ENCODE measurements around the gene NEMF.
"Not testable (repeated sequence)": the region's sequence is repeated elsewhere in the genome, so short reads cannot be mapped to it uniquely, and the experiment has no call there.

Gene NEMF

GRCh38 chr14:49816844-49817243 lies 35.7 kb downstream of the NEMF start:
- no peak overlapping the region for H3K4me3 ChIP-seq (ENCODE audit: low read depth, low read length)

DNA sequence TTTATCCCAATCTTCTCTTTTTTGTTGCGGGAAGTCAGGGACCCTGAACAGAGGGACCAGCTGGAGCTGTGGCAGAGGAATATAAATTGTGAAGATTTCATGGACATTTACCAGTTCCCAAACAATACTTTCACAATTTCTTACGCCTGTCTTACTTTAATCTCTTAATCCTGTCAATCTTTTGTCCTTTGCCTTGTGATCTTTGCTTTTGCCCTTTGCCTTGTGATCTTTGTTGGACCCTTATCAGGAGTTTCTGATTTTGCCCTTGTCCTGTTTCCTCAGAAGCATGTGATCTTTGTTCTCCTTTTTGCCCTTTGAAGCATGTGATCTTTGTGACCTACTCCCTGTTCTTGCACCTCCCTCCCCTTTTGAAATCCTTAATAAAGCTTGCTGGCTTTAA lies 36.5 kb downstream of the NEMF start:
- H3K4me3 ChIP-seq (ENCODE audit: low read depth, low read length) = not testable (repeated sequence)

- H3K4me3 ChIP-seq (ENCODE audit: low read depth, low read length) = no peak overlapping the region
These were observed 43.8 kb downstream of the NEMF start for GRCh38 chr14:49808780-49809179.

DNA sequence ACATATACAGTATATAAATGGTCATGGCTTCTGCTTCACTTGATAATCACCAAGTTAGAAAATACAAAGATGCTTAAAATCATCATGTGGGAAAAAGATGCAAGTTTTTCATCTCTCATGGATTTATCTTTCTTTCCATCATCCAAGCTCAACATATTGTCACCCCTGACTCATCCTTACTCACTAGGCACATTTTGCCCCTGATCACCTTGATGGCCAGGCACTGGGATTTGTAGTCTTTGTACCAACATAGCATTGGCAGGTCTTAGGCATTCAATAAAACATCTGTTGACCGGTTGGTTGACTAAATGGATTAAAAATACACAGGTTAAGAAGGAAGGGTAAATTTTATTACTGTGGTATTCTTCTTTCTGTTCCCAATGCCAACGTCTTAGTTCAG lies 56.6 kb downstream of the NEMF start:
- H3K4me3 ChIP-seq (ENCODE audit: low read depth, low read length) = no peak overlapping the region

- no peak overlapping the region for H3K4me3 ChIP-seq (ENCODE audit: low read depth, low read length)
These were observed 60.0 kb downstream of the NEMF start for GRCh38 chr14:49792618-49793017.

GRCh38 chr14:49786315-49786714 lies 66.3 kb downstream of the NEMF start:
- H3K4me3 ChIP-seq (ENCODE audit: low read depth, low read length) = no peak overlapping the region

DNA sequence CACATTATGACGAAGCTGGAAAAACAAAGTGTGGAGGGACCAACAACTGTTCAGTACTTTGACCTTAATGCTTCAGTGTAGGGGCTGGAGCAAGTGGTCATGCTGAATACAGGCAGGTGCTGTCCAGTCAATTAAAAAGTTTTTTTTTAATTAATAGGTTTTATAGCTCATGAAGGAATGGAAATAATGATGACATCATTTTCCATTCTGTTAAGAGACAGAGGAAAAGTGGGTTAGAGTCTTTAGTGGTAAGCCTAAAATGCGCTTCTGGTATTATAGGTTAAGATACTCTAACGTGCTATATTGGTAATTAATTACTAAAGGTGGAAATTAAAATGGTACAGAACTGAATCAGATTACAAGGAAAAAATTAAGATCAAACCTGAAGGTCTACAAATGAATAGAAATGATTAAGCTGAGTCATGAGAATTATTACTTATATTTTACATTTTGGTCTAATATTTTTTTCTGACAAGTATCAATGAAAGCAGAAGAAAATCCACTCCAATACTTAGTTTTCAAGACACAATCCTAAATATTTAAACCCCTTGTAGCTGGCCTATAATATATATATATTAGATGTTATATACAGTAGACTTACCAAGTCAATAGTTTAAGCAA lies 69.1 kb downstream of the NEMF start:
- H3K4me3 ChIP-seq (ENCODE audit: low read depth, low read length) = no peak overlapping the region

GRCh38 chr14:49781040-49781439 lies 71.5 kb downstream of the NEMF start:
- H3K4me3 ChIP-seq (ENCODE audit: low read depth, low read length) = not testable (repeated sequence)

DNA sequence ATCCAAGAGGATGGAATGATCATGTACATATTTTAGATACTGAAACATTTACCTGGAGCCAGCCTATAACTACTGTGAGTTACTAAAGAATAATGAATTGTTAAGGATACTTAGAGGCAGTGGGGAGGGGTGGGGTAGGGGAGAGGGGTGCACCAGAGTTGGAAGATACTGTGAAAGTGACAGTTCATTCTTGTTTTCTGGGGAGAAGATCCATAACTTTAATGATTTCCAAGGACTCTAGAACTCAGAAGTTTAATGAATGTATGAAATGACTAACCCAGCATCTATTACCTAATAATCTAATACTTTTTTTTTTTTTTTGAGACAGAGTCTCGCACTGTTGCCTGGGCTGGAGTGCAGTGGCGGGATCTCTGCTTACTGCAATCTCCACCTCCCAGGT lies 74.2 kb downstream of the NEMF start:
- no peak overlapping the region for H3K4me3 ChIP-seq (ENCODE audit: low read depth, low read length)

GRCh38 chr14:49774106-49774505 lies 78.5 kb downstream of the NEMF start:
- no peak overlapping the region for H3K4me3 ChIP-seq (ENCODE audit: low read depth, low read length)

DNA sequence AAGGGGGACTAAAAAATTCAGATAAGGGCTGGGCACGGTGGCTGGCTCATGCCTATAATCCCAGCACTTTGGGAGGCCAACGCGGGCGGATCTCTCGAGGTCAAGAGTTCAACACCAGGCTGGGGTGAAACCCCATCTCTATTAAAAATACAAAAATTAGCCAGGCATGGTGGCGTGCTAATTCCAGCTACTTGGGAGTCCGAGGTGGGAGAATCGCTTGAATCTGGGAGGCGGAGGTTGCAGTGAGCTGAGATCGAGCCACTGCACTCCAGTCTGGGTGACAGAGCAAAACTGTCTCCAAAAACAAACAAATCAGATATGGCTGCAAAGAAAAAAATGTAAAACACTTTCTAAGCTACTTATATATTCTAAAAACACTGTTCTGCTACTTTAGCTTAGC lies 80.9 kb downstream of the NEMF start:
- H3K4me3 ChIP-seq (ENCODE audit: low read depth, low read length) = not testable (repeated sequence)

GRCh38 chr14:49770212-49770817 lies 82.3 kb downstream of the NEMF start:
- H3K4me3 ChIP-seq (ENCODE audit: low read depth, low read length) = no peak overlapping the region

- H3K4me3 ChIP-seq (ENCODE audit: low read depth, low read length) = no peak overlapping the region
These were observed 82.9 kb downstream of the NEMF start for GRCh38 chr14:49769581-49770211.

DNA sequence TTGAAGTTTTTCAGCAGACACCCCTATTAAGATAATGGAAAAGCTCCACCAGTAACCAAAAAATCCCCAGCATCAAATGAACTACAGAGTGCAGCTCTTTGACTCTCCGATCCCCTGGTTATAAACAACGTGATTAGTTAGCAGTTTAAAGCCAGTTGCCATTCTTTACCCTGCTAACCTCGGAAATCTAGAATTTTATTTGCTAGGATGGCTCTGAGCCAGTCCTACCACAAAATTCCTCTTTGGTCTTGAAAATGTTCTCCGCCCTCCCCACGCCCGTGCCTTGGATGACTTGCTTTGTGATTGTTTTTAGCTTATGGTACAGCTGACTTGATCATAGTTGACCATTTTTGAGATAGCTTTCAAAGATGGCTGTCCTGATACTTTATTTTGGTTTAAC lies 83.4 kb downstream of the NEMF start:
- H3K4me3 ChIP-seq (ENCODE audit: low read depth, low read length) = peak overlapping the region; percentile 67

DNA sequence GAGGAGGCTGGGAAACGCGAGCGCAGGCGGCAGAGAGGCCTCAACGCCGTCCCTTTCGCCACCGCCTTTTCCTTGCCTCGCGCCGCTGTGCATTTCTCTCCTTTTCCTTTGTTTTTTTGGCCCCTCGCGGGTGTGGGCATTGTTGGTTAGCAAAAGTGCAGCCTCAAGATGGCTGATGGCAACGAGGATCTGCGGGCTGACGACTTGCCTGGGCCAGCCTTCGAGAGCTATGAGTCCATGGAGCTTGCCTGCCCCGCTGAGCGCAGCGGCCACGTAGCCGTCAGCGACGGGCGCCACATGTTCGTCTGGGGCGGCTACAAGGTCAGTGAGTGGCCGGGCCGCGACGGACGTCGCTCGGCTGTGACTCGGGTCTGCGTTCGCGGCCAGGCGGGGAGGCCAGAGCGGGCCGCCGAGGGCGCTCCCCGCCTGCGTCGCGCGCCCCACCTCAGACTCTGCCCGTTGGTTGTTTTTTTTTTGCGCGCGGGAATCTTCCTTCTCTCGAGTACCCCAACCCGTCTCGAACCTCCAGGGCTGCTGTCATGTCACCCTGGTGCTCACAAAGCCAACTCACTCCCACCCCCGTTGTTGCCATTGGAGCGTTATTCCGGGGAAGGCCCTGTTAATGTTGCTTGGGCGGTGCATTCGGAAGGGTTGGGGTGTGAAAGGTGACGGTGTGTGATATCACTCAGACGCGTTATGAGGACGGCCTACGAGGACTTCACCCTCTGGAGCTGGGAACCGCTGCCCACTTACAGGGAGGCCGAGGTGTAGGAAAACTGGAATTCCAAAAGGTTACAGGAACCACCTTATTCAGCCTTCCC lies 84.1 kb downstream of the NEMF start:
- H3K4me3 ChIP-seq (ENCODE audit: low read depth, low read length) = peak overlapping the region; percentile 67

DNA sequence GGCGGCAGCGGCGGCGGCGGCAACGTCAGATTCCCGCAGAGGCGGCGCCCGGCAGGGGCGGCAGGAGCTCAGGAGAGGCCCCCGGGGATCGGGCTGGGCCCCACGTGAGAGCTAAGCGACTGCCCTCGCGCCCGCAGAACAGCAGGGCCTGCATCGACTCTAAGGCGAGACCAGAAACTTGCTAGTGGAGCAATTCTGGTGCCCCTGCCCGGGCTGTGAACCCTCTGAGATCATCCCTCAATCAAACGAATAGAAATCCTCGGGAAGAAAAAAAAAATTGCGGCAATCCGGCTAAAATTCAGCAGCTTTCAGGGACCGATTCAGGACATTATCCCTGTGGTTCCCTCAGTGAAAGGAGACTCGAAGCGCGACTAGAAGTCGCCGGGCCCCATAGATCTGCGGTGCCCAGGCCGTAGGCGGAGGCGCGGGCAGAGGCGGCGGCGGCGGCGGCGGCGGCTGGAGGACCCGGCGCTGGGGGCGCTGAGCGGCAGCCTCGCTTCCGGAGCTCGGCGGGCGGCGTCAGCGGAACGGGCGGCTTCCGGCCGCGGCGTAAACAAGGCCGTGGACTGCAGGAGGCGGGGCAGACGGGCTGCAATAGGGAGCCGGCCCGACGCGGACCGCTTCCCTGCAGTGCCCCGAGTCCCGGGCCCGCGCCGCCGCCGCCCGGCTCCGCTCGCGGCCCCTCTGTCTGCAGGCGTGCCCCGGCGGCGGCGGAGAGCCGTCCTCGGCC lies 84.9 kb downstream of the NEMF start, which contains the start of gene KLHDC2:
Gene KLHDC2, plus strand, starts transcription at position 583 of the 730 bp plus-strand sequence. CDS start 316 bp downstream, outside the sequence.
- H3K4me3 ChIP-seq (ENCODE audit: low read depth, low read length) = peak within 1 kb of the TSS; percentile 67

- peak overlapping the region; percentile 67 for H3K4me3 ChIP-seq (ENCODE audit: low read depth, low read length)
These were observed 85.4 kb downstream of the NEMF start for GRCh38 chr14:49767270-49767570.

DNA sequence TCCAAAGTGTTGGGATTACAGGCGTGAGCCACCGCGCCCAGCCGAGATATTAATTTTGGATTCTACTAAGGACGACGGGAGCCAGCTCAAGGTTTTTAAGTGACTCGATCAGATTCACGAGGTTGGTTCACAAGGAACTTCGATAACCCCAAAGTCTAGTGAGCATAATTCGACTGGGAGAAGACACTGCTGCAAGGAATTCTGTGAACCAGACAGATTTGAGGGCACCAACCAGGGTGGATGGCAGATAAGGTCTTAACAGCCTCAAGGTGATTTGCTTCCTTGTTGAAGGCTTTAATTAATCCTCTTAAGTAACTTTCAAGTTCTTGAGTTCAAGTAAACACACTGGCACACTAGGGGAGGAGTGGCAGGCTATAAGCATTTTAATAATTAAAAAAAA lies 85.7 kb downstream of the NEMF start:
- peak overlapping the region; percentile 67 for H3K4me3 ChIP-seq (ENCODE audit: low read depth, low read length)

- H3K4me3 ChIP-seq (ENCODE audit: low read depth, low read length) = no peak overlapping the region
These were observed 90.6 kb downstream of the NEMF start for GRCh38 chr14:49761839-49762551.

- no peak overlapping the region for H3K4me3 ChIP-seq (ENCODE audit: low read depth, low read length)
These were observed 97.2 kb downstream of the NEMF start for GRCh38 chr14:49755378-49755777.

Data from iPS-11a (cell line).